H1 (cell line): ENCODE data around the gene CCNI2. TPM values are rescaled to one million over a fixed set of nuclear protein-coding genes. Genes with fewer than 3 reads are reported as not detected.

Source experiments
- CTCF ChIA-PET: fragments of 300-600 bp; sonication (Branson Sonifier 250); formaldehyde crosslinking; loops from one replicate; lab custom pipeline; 2021; ENCODE audit not compliant: partially characterized antibody; lab: Charles Lee
- POLR2A ChIA-PET: fragments of 300-600 bp; sonication (Branson Sonifier 250); formaldehyde crosslinking; loops from one replicate; lab custom pipeline; 2021; ENCODE audit warnings: inconsistent platforms; ENCODE audit not compliant: partially characterized antibody; lab: Charles Lee
- DNase-seq, 2 experiments: peaks; one replicate each; pipeline versions ENCODE4 v3.0.0 to v3.0.0-alpha.2; 2010 to 2022; ENCODE audit warnings: low spot score in 2 of 2, low read depth in 1 of 2, mixed read lengths in 1 of 2
- FAIRE-seq: peaks from 2 replicates; lab custom pipeline; 2011; peaks lifted over from hg19 to GRCh38; lab: Jason Lieb, UNC
- H2AFZ ChIP-seq: 2 replicates; pipeline ENCODE4 v1.8.1; 2012; ENCODE audit warnings: low read length, inconsistent platforms
- H2AK5ac ChIP-seq: 2 replicates; pipeline ENCODE4 v1.6.1; 2013; ENCODE audit warnings: low read depth, low read length
- H2BK120ac ChIP-seq: replicated peaks from 2 replicates; pipeline ENCODE3; 2013; ENCODE audit warnings: low read depth, low read length, inconsistent platforms
- H2BK12ac ChIP-seq: 2 replicates; pipeline ENCODE4 v1.6.1; 2013; ENCODE audit warnings: low read depth, low read length
- H2BK15ac ChIP-seq: 2 replicates; pipeline ENCODE4 v1.6.1; 2013; ENCODE audit warnings: low read length
- H2BK20ac ChIP-seq: 2 replicates; pipeline ENCODE4 v1.6.1; 2013; ENCODE audit warnings: low read length
- H2BK5ac ChIP-seq: 2 replicates; pipeline ENCODE4 v1.6.1; 2013; ENCODE audit warnings: low read depth, low read length
- H3K14ac ChIP-seq: 2 replicates; pipeline ENCODE4 v1.6.1; 2013; ENCODE audit warnings: inconsistent platforms; ENCODE audit not compliant: insufficient read length
- H3K18ac ChIP-seq: 2 replicates; pipeline ENCODE4 v1.6.1; 2013; ENCODE audit warnings: low read length; ENCODE audit errors: extremely low read depth
- H3K23ac ChIP-seq: 2 replicates; pipeline ENCODE4 v1.6.1; 2013; ENCODE audit warnings: inconsistent platforms; ENCODE audit not compliant: insufficient read length
- H3K23me2 ChIP-seq: 2 replicates; pipeline ENCODE4 v1.6.1; 2013; ENCODE audit warnings: low read depth, low read length
- H3K27ac ChIP-seq: 2 replicates; pipeline ENCODE4 v1.6.1; 2011; ENCODE audit warnings: low read depth, low read length, inconsistent platforms
- H3K27me3 ChIP-seq, 4 experiments: replicated peaks in 1 of 4; 1 replicate in 1 of 4; 2 replicates in 3 of 4; pipeline versions ENCODE4 v1.6.1 to v1.8.1; 2011 to 2013; ENCODE audit warnings: low read length in 3 of 4, mild to moderate bottlenecking in 3 of 4, inconsistent platforms in 2 of 4, mixed read lengths in 2 of 4, moderate library complexity in 1 of 4; ENCODE audit not compliant: control insufficient read depth in 3 of 4, insufficient read depth in 3 of 4; ENCODE audit errors: extremely low read depth in 1 of 4
- H3K36me3 ChIP-seq, 4 experiments: 2 replicates each; pipeline versions ENCODE4 v1.6.1 to v1.8.1; 2011 to 2013; ENCODE audit warnings: mild to moderate bottlenecking in 4 of 4, low read length in 3 of 4, moderate library complexity in 2 of 4, control low read depth in 1 of 4, inconsistent platforms in 1 of 4; ENCODE audit not compliant: insufficient read depth in 4 of 4, control insufficient read depth in 2 of 4
- H3K4ac ChIP-seq: replicated peaks from 2 replicates; pipeline ENCODE3; 2013; ENCODE audit warnings: low read length, low read depth, mixed read lengths, inconsistent platforms; ENCODE audit not compliant: insufficient read length
- H3K4me1 ChIP-seq, 4 experiments: replicated peaks in 1 of 4; 1 replicate in 1 of 4; 2 replicates in 3 of 4; pipeline versions ENCODE4 v1.6.1 to v1.8.1; 2011 to 2013; ENCODE audit warnings: low read length in 3 of 4, inconsistent platforms in 2 of 4, mixed read lengths in 1 of 4; ENCODE audit not compliant: insufficient read depth in 4 of 4, control insufficient read depth in 3 of 4
- H3K4me2 ChIP-seq, 2 experiments: 2 replicates each; pipeline versions ENCODE4 v1.6.1 to v1.8.1; 2011 to 2013; ENCODE audit warnings: low read depth in 2 of 2, low read length in 2 of 2, control low read depth in 1 of 2, inconsistent platforms in 1 of 2, mild to moderate bottlenecking in 1 of 2; ENCODE audit not compliant: insufficient read depth in 1 of 2
- H3K4me3 ChIP-seq, 4 experiments: fragments of 200-600, 300-600 bp in 1 of 4; sonication (generic), shearing (Covaris generic), sonication (Bioruptor Twin) in 1 of 4; 2 replicates each; pipeline versions ENCODE4 v1.5.1 to v1.8.1; 2011 to 2016; ENCODE audit warnings: low read length in 4 of 4, low read depth in 3 of 4, control low read depth in 2 of 4, inconsistent platforms in 2 of 4, mild to moderate bottlenecking in 2 of 4, mixed read lengths in 1 of 4, moderate library complexity in 1 of 4; ENCODE audit not compliant: insufficient read depth in 2 of 4; ENCODE audit errors: extremely low read depth in 1 of 4
- H3K56ac ChIP-seq: replicated peaks from 2 replicates; pipeline ENCODE3; 2013; ENCODE audit warnings: low read depth, mild to moderate bottlenecking, mixed read lengths, low read length, inconsistent platforms; ENCODE audit not compliant: insufficient read length
- H3K79me1 ChIP-seq: 2 replicates; pipeline ENCODE4 v1.6.1; 2013; ENCODE audit warnings: low read depth, low read length, control low read depth
- H3K79me2 ChIP-seq, 2 experiments: 2 replicates each; pipeline versions ENCODE4 v1.6.1 to v1.8.1; 2012 to 2013; ENCODE audit warnings: low read length in 2 of 2, mild to moderate bottlenecking in 2 of 2, inconsistent platforms in 1 of 2; ENCODE audit not compliant: insufficient read depth in 2 of 2, control insufficient read depth in 1 of 2
- H3K9ac ChIP-seq, 4 experiments: replicated peaks in 1 of 4; 1 replicate in 1 of 4; 2 replicates in 3 of 4; pipeline versions ENCODE4 v1.6.1 to v1.8.1; 2011 to 2013; ENCODE audit warnings: low read depth in 3 of 4, low read length in 3 of 4, control low read depth in 2 of 4, mild to moderate bottlenecking in 2 of 4, moderate library complexity in 2 of 4, inconsistent platforms in 1 of 4; ENCODE audit errors: extremely low read depth in 1 of 4
- H3K9me3 ChIP-seq, 2 experiments: 2 replicates each; pipeline versions ENCODE4 v1.6.1 to v1.8.1; 2012 to 2013; ENCODE audit warnings: mild to moderate bottlenecking in 2 of 2, moderate library complexity in 2 of 2, control low read depth in 1 of 2, inconsistent platforms in 1 of 2, low read depth in 1 of 2, low read length in 1 of 2, mixed read lengths in 1 of 2; ENCODE audit not compliant: insufficient read depth in 2 of 2
- H4K20me1 ChIP-seq, 2 experiments: replicated peaks in 1 of 2; 2 replicates each; pipeline versions ENCODE3 to v1.8.1; 2011 to 2013; ENCODE audit warnings: inconsistent platforms in 2 of 2, low read length in 2 of 2, mild to moderate bottlenecking in 1 of 2; ENCODE audit not compliant: insufficient read depth in 2 of 2, control insufficient read depth in 1 of 2
- H4K5ac ChIP-seq: 2 replicates; pipeline ENCODE4 v1.6.1; 2013; ENCODE audit warnings: low read length, low read depth, mixed read lengths, inconsistent platforms; ENCODE audit not compliant: insufficient read length
- H4K8ac ChIP-seq: 2 replicates; pipeline ENCODE4 v1.8.0; 2013; ENCODE audit warnings: mild to moderate bottlenecking, moderate library complexity, low read length, inconsistent platforms; ENCODE audit not compliant: insufficient read depth; ENCODE audit errors: extremely low read depth
- H4K91ac ChIP-seq: replicated peaks from 2 replicates; pipeline ENCODE3; 2013; ENCODE audit warnings: low read length, mixed read lengths, inconsistent platforms; ENCODE audit not compliant: insufficient read length
- CEBPB ChIP-seq: IDR thresholded peaks from 2 replicates; pipeline ENCODE4 v1.6.1; 2012; ENCODE audit warnings: low read depth, low read length
- CHD2 ChIP-seq: IDR thresholded peaks from 2 replicates; pipeline ENCODE4 v1.6.1; 2012; ENCODE audit warnings: low read length, improper control_type of control experiment
- EP300 ChIP-seq, 2 experiments: IDR thresholded peaks; 1 replicate in 1 of 2; 2 replicates in 1 of 2; pipeline ENCODE4 v1.6.1; 2011 to 2012; ENCODE audit warnings: low read depth in 2 of 2, low read length in 2 of 2, mild to moderate bottlenecking in 2 of 2, borderline replicate concordance in 1 of 2, inconsistent platforms in 1 of 2, moderate library complexity in 1 of 2
- FOSL1 ChIP-seq: IDR thresholded peaks from 2 replicates; pipeline ENCODE4 v1.6.1; 2011; ENCODE audit warnings: mild to moderate bottlenecking, low read depth, low read length, moderate library complexity; ENCODE audit not compliant: insufficient read depth
- WGBS, 2 experiments: shearing (Covaris generic) in 1 of 2; methylation state at CpG; one replicate each; pipeline versions ENCODE4 v1.1.6 to v1.1.7; 2013 to 2015; ENCODE audit warnings: low lambda C conversion rate in 2 of 2, mixed read lengths in 2 of 2, inconsistent platforms in 1 of 2, low coverage in 1 of 2, missing lambda C conversion rate in 1 of 2; ENCODE audit not compliant: insufficient replicate concordance in 2 of 2, insufficient coverage in 1 of 2, insufficient read length in 1 of 2; ENCODE audit errors: extremely low coverage in 1 of 2, missing lambda C conversion rate in 1 of 2; 5-methylcytosine and 5-hydroxymethylcytosine counted together
- polyA plus RNA-seq, 7 experiments: library from polyadenylated mRNA; depleted of rRNA in 3 of 7; stranded (reverse) in 5 of 7; unstranded in 2 of 7; fragments of >200 nt in 5 of 7; fragments of 200-250 nt in 2 of 7; gene quantifications; 1 replicate in 5 of 7; 2 replicates in 1 of 7; 4 replicates in 1 of 7; pipeline versions ENCODE4 v1.2.1 to v1.2.3, GENCODE V29; 2011 to 2013; ENCODE audit warnings: missing spikeins in 2 of 7, mixed read lengths in 2 of 7
- total RNA-seq: library from RNA; stranded (reverse); fragmentation: NEBNext Ultra II Directional; extraction: Animal tissue kit (Norgen Biotek cat#: 25700); gene quantifications from 2 replicates; pipeline ENCODE4 v1.2.1, GENCODE V29; 2021

CCNI2 gene
- total and polyA plus RNA-seq, 2 of the 8 experiments (the other 6 are each of a cell fraction or from before 2014, with no cell fraction given): 1.3 to 1.4 TPM

DNA sequence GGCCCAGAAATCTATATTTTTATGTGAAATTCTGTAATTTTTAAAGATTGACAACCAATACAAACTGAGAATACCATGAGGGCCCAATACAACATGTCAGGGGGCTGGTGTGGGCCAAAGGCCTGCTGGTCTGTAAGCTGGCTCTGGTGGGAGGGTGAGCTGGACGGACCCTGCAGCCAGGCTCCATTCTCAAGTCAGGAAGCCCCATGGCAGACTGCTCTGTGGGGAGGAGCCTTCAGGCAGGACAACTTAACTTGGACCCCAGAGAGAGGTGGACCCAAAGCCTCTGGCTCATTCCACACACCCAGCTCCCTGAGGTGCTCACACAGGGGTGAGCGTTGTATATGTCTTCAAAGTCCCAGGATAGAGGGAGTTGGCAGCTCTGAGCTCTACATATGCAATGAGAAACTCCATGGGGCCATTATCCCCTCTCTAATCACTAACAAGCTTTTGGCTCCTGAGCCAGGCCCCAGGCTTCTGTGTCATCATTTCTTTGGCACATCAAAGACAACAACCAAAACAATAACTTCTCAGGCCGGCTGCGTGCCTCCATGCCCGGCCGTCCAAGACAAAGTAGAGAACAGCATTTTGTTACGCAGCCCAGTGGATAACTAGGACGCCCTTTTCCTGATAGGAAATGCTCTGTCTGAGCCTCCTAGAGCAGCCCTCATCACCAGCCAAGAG, 23.4 kb downstream of the CCNI2 start:
- Histone ChIP-seq H3K23me2 (no peaks in the 10 kb centered on the region), H4K20me1 (peaks cover 3 to 13% of the 10 kb centered on the region in 2 experiments), H2BK12ac (peak overlapping the region; percentile 55; the same call in 1 of the 2 replicates), H3K27me3 (peaks cover 0 to 13% (median 9%) of the 10 kb centered on the region in 4 experiments; a peak in 5 of 7 replicates), H2BK5ac (no peak overlapping the region), H2AFZ (no peak overlapping the region), H2BK20ac (no peak overlapping the region), H3K14ac (no peak overlapping the region), H2AK5ac (no peak overlapping the region), H3K79me2 (peaks cover 0 to 7% of the 10 kb centered on the region in 2 experiments; a peak in 1 of 4 replicates), H4K8ac (no peak overlapping the region; the same call in 1 of the 2 replicates), H3K27ac (no peak overlapping the region), H3K9ac (no peak overlapping the region), H3K36me3 (no peaks in the 10 kb centered on the region), H3K18ac (no peak overlapping the region), H3K23ac (no peak overlapping the region), H3K4ac (no peak overlapping the region), H2BK120ac (no peak overlapping the region), H2BK15ac (no peak overlapping the region), H3K4me3 (no peak overlapping the region), H3K4me2 (no peak overlapping the region), H3K4me1 (peaks cover 0 to 17% (median 5%) of the 10 kb centered on the region in 4 experiments; a peak in 5 of 7 replicates), H4K91ac (no peak overlapping the region), H3K56ac (no peak overlapping the region), H3K79me1 (peaks cover 6% of the 10 kb centered on the region), H3K9me3 (no peaks in the 10 kb centered on the region), H4K5ac (no peak overlapping the region)
- ChIA-PET POLR2A (interaction anchor here (1.1 kb wide), 2 partner anchors 23 to 54 kb away, joined by 3 to 5 read pairs; partner anchors contain the start of gene CCNI2), CTCF (interaction anchor here (0.7 to 6.6 kb wide), 8 partner anchors 11 to 50 kb away, joined by 3 to 58 read pairs (median 5); partner anchors contain the start of gene CCNI2)
- 78% methylated on average over 8 of the region's 8 CpGs; no CpG with 5 or more reads in 1 of the 2 experiments for WGBS, 2 experiments
- FAIRE-seq (no peak), DNase-seq (no peak)
- TF ChIP-seq CEBPB (no peak), CHD2 (no peak), FOSL1 (no peak), EP300 (IDR thresholded peaks at IDR 0.05; ENCODE audit: borderline replicate concordance in 1 of 2, low read depth in 2 of 2, low read length in 2 of 2) (no peak)
